ENCODE measurements around the gene MCU.

DNA sequence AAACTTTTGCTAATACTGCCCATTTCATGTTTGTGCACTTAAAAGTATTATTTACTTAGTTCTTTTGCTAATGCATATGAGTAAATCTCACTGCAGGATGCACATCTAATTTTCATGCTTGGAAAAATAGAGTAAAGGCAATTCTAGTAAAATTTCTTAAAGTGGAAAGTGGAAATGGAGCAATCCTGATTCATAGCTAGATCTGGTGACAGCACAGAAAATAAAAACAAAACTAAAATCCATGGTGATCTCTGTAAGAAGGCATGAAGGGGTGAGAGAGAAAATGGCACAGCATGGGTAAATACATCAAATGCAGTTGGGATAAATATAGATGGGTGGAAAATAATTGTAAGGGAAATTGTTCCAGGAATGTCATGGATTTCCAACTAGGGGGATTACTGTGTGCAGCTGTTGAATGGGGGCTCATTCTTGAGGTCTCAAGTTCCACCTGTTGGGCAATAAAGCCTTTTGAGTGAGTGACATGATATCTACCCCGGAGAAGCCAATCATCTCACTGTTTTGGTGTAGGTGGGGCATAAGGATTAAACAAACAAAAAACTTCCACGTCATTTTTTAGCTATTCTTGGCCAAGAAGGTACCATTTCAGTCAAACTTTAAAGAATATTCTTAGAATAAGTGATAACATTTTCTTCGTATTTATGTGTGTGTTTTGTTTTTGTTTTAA, 1.7 kb upstream of the MCU start:
- no peak for TF ChIP-seq POLR2AphosphoS5 (IDR thresholded peaks at IDR 0.05)
- TF ChIP-seq, protein P1, sequence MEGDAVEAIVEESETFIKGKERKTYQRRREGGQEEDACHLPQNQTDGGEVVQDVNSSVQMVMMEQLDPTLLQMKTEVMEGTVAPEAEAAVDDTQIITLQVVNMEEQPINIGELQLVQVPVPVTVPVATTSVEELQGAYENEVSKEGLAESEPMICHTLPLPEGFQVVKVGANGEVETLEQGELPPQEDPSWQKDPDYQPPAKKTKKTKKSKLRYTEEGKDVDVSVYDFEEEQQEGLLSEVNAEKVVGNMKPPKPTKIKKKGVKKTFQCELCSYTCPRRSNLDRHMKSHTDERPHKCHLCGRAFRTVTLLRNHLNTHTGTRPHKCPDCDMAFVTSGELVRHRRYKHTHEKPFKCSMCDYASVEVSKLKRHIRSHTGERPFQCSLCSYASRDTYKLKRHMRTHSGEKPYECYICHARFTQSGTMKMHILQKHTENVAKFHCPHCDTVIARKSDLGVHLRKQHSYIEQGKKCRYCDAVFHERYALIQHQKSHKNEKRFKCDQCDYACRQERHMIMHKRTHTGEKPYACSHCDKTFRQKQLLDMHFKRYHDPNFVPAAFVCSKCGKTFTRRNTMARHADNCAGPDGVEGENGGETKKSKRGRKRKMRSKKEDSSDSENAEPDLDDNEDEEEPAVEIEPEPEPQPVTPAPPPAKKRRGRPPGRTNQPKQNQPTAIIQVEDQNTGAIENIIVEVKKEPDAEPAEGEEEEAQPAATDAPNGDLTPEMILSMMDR (IDR thresholded peaks at IDR 0.05 in 8 of 11, conservative IDR thresholded peaks at IDR 0.05 in 3 of 11) = no peak

Measured in spleen (tissue), 7 donors.